SIG-M5 treated with dmso at 0.1 percent for 504 hours (cell line): ENCODE results near the gene TSHZ3.

Source experiments
- DNase-seq: peaks from one replicate; lab custom pipeline; 2025; ENCODE audit not compliant: unreplicated experiment; lab: John Stamatoyannopoulos, UW

The TSHZ3 gene

GRCh38 chr19:31355665-31356289 is 6.5 kb upstream of the TSHZ3 start:
- DNase-seq: no peak

- DNase-seq: no peak
Measured at GRCh38 chr19:31354799-31355664, 5.8 kb upstream of the TSHZ3 start.

DNA sequence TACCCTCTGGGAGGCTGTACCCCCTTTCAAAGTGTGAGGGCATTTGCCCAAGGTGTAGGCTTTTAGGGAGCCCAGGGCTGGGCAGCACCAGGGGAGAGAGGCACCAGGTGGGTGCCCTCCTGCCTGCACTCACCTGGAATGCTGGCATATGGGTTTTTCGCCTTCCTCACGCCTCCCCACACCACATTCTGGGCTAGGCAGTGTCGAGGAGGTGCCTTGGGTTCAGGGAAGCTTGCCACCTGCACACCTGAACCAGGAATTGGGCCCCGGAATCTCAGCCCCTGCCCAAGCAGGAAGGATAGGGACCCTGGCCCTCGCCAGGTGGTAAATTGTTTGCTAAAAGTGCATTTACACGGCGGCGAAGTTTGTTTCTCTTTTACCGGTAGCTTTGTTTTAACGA is 5.1 kb upstream of the TSHZ3 start:
- no peak for DNase-seq

DNA sequence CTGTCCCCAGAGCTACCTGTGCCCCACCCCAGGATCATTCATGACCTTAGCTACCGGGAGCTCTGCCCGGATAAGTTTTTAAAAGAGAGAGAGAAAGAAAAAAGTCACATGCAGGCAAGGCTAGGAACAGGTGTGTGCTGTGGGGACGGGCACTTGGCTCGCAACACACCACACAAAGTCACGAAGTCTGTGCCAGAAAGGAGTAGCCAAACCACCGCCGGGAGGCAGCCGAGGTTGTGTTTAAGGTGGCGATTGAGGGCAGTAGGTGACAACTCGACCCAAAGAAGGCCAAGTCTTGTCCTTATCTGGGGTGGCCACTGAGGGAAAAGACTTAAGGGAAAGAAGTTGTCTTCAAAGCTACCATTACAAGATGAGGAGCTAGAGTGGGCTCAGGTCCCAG is 4.6 kb upstream of the TSHZ3 start:
- no peak for DNase-seq

DNA sequence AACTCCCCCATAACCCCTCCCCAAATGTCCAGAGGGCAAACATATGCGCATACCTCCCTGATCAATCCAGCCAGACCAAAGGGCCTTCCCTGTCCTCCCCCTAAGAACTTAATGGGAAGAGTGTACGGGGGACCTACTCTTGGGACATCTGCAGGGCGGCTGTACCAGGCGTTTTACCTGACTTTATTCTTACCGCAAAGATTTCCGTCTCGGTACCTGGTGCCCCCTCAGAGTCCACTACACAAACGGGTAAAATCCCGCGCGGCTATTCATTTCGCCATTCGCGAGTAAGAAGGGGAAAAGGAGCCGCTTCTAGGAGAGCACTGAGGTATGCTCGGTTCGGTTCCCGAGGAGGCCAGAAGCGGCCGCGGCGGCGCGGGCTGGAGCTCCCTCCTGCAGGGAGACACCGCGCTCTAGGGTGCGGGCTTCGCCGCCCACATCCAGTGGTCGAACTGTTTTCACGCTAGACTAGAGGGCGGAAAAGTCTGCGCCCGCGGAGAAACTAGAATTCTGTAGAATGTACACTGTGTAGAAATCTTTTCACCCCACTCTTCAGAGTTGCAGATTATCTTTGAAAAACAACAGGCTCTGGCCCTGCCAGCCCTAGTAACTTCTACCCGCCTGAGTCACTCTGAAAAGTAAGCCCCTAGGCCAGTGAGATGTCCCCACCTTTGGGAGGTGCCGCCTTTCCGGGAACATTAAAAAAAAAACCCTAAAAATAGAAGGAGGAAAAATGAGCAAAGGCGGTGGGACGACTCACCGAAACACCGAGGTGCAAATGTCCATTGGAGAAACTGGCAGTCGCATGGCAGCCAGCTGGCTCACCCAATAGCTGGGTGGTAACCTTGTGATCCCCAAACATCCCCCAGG is 3.8 kb upstream of the TSHZ3 start:
- DNase-seq: no peak

DNA sequence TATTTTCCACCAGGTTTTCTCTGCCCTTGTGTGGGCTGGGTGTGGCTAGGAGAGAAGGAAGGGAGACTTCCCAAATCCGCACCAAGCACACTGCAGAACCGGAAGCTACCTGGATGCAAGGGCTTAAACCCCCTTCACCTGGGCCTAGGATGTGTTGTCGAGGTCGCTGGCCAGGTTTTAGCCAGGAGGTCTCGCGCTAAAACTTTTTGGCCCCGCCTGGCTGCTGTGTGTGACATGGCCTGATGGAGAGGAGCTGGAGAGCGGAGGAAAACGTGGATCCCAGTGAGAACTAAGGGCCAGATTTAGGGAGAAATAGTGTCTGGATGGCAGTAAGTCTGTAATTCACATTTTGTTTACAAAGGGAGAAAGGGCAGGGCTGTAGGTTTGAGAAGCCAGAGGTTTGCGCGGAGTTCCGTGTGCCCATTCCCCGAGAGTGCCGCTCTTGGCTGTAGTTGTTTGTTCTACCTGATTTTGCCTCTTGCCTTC is 3.1 kb upstream of the TSHZ3 start:
- DNase-seq: no peak

- no peak for DNase-seq
Measured at GRCh38 chr19:31351855-31352195, 2.6 kb upstream of the TSHZ3 start.

DNA sequence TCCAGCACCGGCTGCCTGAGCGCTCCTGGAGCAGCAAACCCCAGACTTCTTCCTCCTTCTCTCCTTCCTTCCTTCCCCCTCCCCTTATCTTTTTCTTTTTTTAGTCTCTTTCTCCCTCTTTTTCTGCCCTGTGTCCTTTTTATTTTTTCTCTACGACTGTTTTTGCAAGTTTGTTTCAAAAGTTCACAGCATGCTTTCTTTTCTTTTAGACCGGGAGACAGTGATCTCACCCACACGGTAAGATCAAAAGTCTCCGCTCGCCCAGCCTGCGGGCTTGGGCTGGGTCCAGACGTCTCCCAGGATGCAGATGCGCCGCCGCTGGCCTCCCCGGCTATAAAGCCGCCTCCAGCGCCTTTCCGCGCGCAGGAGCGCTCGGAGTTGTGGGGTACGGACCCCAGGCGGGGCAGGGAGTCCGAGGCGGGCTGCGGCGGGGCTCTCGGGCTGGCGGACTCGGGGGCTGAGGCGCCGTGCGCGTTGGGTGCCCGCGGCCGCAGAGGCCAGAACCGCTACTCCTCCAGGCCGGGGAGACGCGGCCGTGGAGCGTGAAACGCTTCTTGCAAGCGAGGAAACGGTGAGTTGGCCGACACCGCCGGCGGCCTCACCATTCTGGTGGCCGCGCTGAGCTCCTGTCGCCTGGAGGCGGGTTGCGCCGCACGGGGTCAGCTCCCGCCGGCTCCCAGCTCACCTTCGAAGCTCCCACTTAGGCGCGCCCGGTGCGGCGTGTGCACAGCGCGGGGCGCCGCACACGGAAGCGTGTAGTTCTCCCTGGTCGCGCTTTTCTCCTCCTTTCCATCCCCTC is 2.0 kb upstream of the TSHZ3 start:
- peak; percentile 17 for DNase-seq

DNA sequence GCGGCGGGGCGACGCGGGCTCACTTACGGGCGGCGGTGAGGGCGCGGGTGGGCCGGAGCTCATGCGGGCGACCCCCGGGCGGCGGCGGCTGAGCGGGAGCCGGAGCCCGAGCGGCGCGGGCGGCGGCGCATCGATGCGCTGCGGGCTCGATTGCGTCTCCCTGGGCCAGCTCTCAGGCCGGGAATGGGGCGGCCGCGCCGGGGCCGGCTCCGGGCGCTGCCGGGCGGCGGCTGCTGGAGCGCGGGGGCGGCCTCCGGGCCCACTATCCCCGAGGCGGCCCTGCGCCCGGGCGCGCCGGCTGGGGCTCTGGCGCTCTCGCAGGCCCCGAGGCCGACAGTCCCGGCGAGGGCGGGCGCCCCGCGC is 1.4 kb upstream of the TSHZ3 start:
- peak; percentile 17 for DNase-seq

GRCh38 chr19:31350033-31350692 is 927 bp upstream of the TSHZ3 start:
- DNase-seq: no peak

GRCh38 chr19:31348481-31349159 is 616 bp downstream of the TSHZ3 start:
- DNase-seq: no peak

DNA sequence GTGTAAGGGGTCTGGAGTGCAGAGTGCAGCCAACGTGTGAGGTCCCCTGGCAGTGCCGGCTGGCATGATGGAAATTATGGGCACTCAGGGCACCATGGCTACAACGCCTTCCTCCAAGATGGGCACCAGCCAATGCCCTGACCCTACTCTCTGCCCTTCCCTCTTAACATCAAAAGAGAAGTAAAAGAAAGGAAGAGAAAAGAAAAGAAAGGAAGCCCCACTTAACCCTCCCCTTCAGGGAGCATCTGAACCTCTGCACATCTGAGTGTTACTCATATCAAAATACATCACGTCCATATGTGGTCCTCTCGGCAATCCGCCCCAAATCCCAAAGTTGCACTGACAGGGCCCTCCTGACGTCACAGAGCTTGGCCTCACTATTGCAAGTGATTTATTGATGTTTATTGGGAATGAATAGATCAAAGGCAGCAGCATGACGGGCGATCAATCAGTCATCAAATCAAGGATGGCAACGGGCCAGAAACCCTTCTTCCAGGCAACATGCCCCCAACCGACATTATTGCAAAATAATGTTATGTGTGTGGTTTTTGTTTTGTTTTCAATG is 1.3 kb downstream of the TSHZ3 start:
- no peak for DNase-seq

GRCh38 chr19:31347354-31347753 is 1.9 kb downstream of the TSHZ3 start:
- DNase-seq: no peak

DNA sequence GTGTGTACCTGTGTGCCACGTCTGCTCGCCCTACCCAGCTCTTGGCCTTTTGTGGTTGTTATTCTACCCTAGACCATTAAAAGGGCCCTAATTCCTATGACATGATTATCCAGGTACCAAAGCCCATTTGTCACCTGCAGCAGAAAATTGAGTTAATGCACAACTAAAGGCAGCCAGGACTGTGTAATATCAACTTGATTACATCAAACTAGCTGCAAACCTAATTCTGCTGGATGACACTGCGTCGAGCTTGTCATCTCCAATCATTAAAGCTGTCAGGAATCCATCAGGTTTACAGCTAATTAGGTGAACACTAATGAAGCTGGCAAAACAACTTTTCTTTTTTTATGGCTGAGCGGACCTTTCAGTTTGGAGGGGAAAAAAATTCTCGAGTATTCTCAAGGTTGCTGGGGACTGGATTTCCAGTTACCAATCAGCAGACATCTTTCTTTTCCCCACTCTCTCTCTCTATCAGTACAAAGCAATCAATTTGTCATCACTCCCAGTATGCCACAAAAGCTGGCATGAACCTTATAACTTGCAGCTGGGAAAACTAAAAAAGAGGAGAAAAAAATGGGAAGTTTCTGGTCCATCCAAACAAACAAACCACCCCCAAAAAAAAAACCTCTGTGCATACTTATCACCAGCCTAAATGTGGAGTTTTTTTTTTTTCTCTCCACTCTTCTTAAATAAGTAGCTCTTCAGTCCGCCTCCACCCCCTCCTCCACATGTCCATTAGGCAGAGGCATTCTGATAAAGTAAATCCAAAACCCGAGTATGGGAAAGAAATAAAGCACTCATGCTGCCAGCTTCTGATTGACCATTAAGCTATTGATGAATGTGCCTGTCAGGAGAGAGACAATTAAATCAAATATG is 2.8 kb downstream of the TSHZ3 start:
- DNase-seq: no peak

DNA sequence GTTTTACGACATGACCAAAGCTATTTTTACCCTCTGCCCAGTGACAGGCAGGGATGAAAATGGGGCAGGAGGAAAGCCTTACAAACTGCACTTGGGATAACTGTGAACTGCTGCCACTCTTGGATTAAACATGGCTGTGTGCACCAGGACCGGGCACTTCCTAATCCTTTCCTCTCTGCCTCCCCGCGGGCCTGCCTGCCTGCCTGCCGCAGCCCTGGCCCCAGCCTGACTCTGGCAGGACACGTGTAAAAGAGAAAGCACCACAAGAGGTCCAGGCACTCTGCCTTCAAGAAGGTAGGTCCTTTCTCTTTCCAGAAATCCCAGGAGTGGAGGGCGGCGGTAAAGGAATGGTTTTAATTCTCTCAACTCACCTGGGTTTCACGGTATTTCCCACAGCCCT is 4.8 kb downstream of the TSHZ3 start:
- no peak for DNase-seq

- no peak for DNase-seq
Measured at GRCh38 chr19:31342926-31343325, 6.3 kb downstream of the TSHZ3 start.

GRCh38 chr19:31340042-31341025 is 8.9 kb downstream of the TSHZ3 start:
- peak; percentile 50 for DNase-seq
